ENCODE results near the gene EMC7. TPM values are rescaled to one million over a fixed set of nuclear protein-coding genes. Genes with fewer than 3 reads are reported as not detected.

The EMC7 gene
- total RNA-seq, 1 donor from 2014 or later, result 63.1 TPM

DNA sequence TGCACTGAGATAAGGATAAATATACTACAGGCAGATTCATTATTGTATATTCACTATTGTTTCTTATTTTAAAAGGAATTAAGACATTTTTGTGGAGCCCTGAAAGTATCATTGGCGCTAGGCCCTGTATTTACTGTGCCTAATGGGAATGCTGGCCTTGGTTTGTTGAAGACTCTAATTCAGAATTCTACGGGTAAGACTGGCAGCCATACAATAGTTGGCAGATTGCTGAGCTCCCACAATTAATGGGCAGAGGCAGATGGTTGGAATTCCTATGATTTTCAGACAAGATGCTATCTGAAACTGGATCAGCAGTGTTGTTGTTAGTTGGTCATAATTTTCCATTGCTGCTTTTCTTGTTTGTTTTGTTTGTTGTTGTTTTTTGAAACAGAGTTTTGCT, 15.0 kb upstream of the EMC7 start:
- intact Hi-C loops (cut with DNase I), result no loop called here
- ATAC-seq, result no peak
- Histone ChIP-seq H3K9me3 (no peaks in the 10 kb centered on the region), H3K27me3 (ENCODE audit: low read depth) (peaks cover 11% of the 10 kb centered on the region), H3K36me3 (no peaks in the 10 kb centered on the region), H3K4me1 (no peaks in the 10 kb centered on the region), H3K27ac (no peak overlapping the region), H3K4me3 (no peak overlapping the region)
- TF ChIP-seq, protein P1, sequence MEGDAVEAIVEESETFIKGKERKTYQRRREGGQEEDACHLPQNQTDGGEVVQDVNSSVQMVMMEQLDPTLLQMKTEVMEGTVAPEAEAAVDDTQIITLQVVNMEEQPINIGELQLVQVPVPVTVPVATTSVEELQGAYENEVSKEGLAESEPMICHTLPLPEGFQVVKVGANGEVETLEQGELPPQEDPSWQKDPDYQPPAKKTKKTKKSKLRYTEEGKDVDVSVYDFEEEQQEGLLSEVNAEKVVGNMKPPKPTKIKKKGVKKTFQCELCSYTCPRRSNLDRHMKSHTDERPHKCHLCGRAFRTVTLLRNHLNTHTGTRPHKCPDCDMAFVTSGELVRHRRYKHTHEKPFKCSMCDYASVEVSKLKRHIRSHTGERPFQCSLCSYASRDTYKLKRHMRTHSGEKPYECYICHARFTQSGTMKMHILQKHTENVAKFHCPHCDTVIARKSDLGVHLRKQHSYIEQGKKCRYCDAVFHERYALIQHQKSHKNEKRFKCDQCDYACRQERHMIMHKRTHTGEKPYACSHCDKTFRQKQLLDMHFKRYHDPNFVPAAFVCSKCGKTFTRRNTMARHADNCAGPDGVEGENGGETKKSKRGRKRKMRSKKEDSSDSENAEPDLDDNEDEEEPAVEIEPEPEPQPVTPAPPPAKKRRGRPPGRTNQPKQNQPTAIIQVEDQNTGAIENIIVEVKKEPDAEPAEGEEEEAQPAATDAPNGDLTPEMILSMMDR (IDR thresholded peaks at IDR 0.05), result no peak
- DNase-seq, result no peak

DNA sequence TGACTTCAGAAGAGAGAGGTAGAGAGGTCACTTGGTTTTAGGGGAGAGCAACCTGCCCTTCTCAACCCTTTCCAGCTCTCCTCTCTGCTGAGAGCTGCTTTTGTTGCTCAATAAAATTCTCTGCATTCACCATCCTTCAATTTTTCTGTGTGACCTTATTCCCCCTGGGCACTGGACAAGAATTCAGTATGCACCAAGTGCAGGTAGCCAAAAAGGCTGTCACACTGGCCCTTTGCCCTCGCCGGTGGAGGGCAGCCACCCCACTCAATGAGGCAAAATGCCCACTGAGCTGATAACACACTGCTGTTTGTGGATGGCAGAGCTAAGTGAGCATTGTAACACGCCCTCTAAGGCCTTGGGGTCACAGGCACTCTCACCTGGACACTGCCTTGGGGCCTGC, 13.1 kb upstream of the EMC7 start:
- Histone ChIP-seq H3K4me3 (no peak overlapping the region), H3K27me3 (ENCODE audit: low read depth) (peaks cover 11% of the 10 kb centered on the region), H3K36me3 (no peaks in the 10 kb centered on the region), H3K9me3 (no peaks in the 10 kb centered on the region), H3K4me1 (no peaks in the 10 kb centered on the region), H3K27ac (no peak overlapping the region)
- DNase-seq (no peak), ATAC-seq (no peak)
- TF ChIP-seq, protein P1 (IDR thresholded peaks at IDR 0.05), result no peak
- intact Hi-C loops (cut with DNase I), result no loop called here

DNA sequence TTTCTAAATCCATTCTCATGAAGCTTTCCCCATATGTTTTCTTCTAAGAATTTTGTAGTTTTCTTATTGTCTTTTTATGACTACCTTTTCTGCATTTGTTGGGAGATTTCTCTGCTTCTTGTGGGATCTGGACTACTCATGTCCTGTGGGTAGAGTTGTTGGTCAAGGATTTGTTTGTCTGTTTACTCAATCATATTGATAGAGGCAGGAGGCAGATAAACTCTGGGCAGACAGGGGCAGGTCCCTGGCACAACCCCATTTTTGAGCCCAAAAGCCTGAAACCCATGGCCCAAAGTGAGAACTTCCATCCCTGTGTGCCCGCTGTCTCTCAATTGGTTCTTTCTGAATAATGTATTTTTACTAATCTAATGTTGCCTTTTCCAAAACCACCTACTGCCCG, 12.6 kb upstream of the EMC7 start:
- no peak for ATAC-seq
- Histone ChIP-seq H3K4me3 (no peak overlapping the region), H3K4me1 (no peaks in the 10 kb centered on the region), H3K27ac (no peak overlapping the region), H3K27me3 (ENCODE audit: low read depth) (peaks cover 11% of the 10 kb centered on the region), H3K36me3 (no peaks in the 10 kb centered on the region), H3K9me3 (no peaks in the 10 kb centered on the region)
- intact Hi-C loops (cut with DNase I), result no loop called here
- TF ChIP-seq, protein P1 (IDR thresholded peaks at IDR 0.05), result no peak
- no peak for DNase-seq

DNA sequence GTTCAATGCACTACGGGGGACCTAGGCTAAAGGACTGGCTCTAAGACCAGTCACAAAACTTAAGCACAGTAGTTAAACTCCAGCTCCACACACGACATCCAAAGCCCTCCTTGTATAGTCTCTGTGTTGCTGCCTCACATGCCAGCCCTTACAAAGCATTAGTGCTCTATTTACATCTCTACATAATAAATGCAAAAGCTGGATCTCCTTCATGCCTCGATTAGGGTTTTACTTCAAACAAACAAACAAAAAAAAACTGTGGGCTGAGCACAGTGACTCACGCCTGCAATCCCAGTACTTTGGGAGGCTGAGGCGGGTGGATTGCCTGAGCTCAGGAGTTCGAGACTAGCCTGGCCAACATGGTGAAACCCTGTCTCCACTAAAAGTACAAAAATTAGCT, 9.8 kb upstream of the EMC7 start:
- Histone ChIP-seq H3K4me3 (no peak overlapping the region), H3K9me3 (no peaks in the 10 kb centered on the region), H3K36me3 (no peaks in the 10 kb centered on the region), H3K4me1 (no peaks in the 10 kb centered on the region), H3K27me3 (ENCODE audit: low read depth) (peaks cover 11% of the 10 kb centered on the region), H3K27ac (no peak overlapping the region)
- TF ChIP-seq, protein P1 (IDR thresholded peaks at IDR 0.05), result no peak
- no peak for DNase-seq
- intact Hi-C loops (cut with DNase I), result no loop called here
- no peak for ATAC-seq

DNA sequence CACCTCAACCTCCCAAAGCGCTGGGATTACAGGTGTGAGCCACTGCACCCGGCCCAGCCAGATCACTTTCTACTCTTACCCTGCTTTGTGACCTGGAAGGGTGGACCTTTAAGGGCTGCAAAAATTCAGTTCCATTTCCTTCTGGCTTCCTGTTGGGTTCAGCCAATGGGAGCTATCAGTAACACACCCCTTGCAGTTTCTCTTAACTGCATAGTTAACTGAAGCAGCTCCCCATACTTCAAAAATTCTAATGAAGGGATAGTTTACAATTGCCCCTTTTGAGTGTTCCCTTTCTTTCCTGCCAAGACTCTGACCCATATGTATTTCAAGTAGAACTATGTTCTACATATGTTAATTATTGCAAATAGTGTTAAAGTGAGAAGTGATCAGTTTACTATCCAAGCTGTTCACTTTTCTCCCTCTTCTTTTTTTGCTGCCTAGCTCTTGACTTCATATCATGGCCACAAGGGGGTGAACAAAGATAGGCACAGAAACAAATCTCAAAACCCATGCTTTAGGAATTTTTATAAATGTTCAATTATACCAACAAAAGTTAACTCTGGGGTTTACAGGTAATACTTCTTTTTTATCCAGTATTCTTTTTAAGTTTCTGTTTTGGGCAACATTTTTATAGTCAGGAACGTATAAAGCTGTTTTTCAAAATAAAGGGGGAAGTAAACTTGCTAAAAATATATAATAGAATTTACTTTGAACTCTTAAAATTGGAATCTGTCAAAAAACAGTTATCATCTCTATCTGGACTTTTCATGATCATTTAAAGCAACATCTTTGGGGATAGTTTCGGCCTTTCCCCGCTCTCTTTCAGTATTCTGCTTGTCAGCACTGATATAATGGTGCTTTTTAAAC, 8.4 kb upstream of the EMC7 start:
- H3K27me3 ChIP-seq (ENCODE audit: low read depth), result peaks cover 9% of the 10 kb centered on the region
- intact Hi-C loops (cut with DNase I), result no loop called here
- no peaks in the 10 kb centered on the region for H3K9me3 ChIP-seq
- TF ChIP-seq, protein P1 (IDR thresholded peaks at IDR 0.05), result peak; percentile 28
- H3K36me3 ChIP-seq, result no peaks in the 10 kb centered on the region
- no peak for DNase-seq
- H3K4me3 ChIP-seq, result no peak overlapping the region
- no peak overlapping the region for H3K27ac ChIP-seq
- no peaks in the 10 kb centered on the region for H3K4me1 ChIP-seq
- ATAC-seq, result no peak
